Nephron (organoid): Measurements from ENCODE around the gene NAV3.

Experiments used
- H3K27ac Mint-ChIP-seq, 3 experiments: 2 replicates each; pipeline ENCODE4 v1.8.0; 2020; ENCODE audit warnings: mixed read lengths in 3 of 3, mild to moderate bottlenecking in 2 of 3, moderate library complexity in 1 of 3
- H3K27me3 Mint-ChIP-seq: 2 replicates; pipeline ENCODE4 v1.8.0; 2021; ENCODE audit warnings: low read depth, mild to moderate bottlenecking, moderate library complexity, mixed read lengths
- H3K36me3 Mint-ChIP-seq: 2 replicates; pipeline ENCODE4 v1.8.0; 2020; ENCODE audit warnings: low read depth, mixed read lengths
- H3K4me1 Mint-ChIP-seq: 2 replicates; pipeline ENCODE4 v1.8.0; 2020; ENCODE audit warnings: mixed read lengths
- H3K4me3 Mint-ChIP-seq, 3 experiments: 2 replicates each; pipeline ENCODE4 v1.8.0; 2020; ENCODE audit warnings: mild to moderate bottlenecking in 3 of 3, mixed read lengths in 3 of 3, moderate library complexity in 2 of 3
- H3K9me3 Mint-ChIP-seq: 2 replicates; pipeline ENCODE4 v1.8.0; 2020; ENCODE audit warnings: mixed read lengths
- CTCF ChIP-seq, 3 experiments: fragments of 200-600 bp; sonication (generic); IDR thresholded peaks; one replicate each; pipeline ENCODE4 v1.5.0; 2021; ENCODE audit warnings: antibody characterized with exemption in 3 of 3; ENCODE audit not compliant: unreplicated experiment in 3 of 3

Gene NAV3

GRCh38 chr12:77834618-77835017 is 3.9 kb downstream of the NAV3 start:
- H3K27me3 Mint-ChIP-seq, result peaks cover 4% of the 10 kb centered on the region
- H3K9me3 Mint-ChIP-seq, result no peaks in the 10 kb centered on the region
- TF ChIP-seq CTCF (IDR thresholded peaks at IDR 0.05; ENCODE audit: unreplicated experiment in 3 of 3), result no peak
- no peaks in the 10 kb centered on the region for H3K36me3 Mint-ChIP-seq
- peaks cover 73% of the 10 kb centered on the region for H3K4me1 Mint-ChIP-seq
- peak overlapping the region; percentile 59 to 98 (median 66) for H3K27ac Mint-ChIP-seq
- peak overlapping the region; percentile 41 to 67 (median 66) for H3K4me3 Mint-ChIP-seq

- peaks cover 60% of the 10 kb centered on the region for H3K4me1 Mint-ChIP-seq
- no peaks in the 10 kb centered on the region for H3K36me3 Mint-ChIP-seq
- H3K27me3 Mint-ChIP-seq, result peaks cover 2% of the 10 kb centered on the region
- peak overlapping the region; percentile 82 to 93 (median 91) for H3K27ac Mint-ChIP-seq
- no peak for TF ChIP-seq CTCF (IDR thresholded peaks at IDR 0.05; ENCODE audit: unreplicated experiment in 3 of 3)
- no peaks in the 10 kb centered on the region for H3K9me3 Mint-ChIP-seq
- H3K4me3 Mint-ChIP-seq, result peak overlapping the region; percentile 53 to 77 (median 61)
Measured at GRCh38 chr12:77835969-77836368, 5.3 kb downstream of the NAV3 start.

GRCh38 chr12:77837876-77838291 is 7.2 kb downstream of the NAV3 start:
- Mint-ChIP-seq H3K4me3 (peak overlapping the region in 2 of 3 experiments; percentile 58 to 59), H3K27me3 (no peaks in the 10 kb centered on the region), H3K4me1 (peaks cover 72% of the 10 kb centered on the region), H3K27ac (peak overlapping the region; percentile 86 to 96 (median 93)), H3K36me3 (no peaks in the 10 kb centered on the region), H3K9me3 (no peaks in the 10 kb centered on the region)
- TF ChIP-seq CTCF (IDR thresholded peaks at IDR 0.05; ENCODE audit: unreplicated experiment in 3 of 3), result no peak

- no peaks in the 10 kb centered on the region for H3K27me3 Mint-ChIP-seq
- H3K4me1 Mint-ChIP-seq, result peaks cover 53% of the 10 kb centered on the region
- H3K4me3 Mint-ChIP-seq, result no peak overlapping the region
- no peak for TF ChIP-seq CTCF (IDR thresholded peaks at IDR 0.05; ENCODE audit: unreplicated experiment in 3 of 3)
- H3K27ac Mint-ChIP-seq, result peak overlapping the region in 2 of 3 experiments; percentile 59 to 73
- H3K9me3 Mint-ChIP-seq, result no peaks in the 10 kb centered on the region
- H3K36me3 Mint-ChIP-seq, result peaks cover 3% of the 10 kb centered on the region
Measured at GRCh38 chr12:77841521-77841920, 10.8 kb downstream of the NAV3 start.

GRCh38 chr12:77842430-77842829 is 11.7 kb downstream of the NAV3 start:
- H3K4me1 Mint-ChIP-seq, result peaks cover 54% of the 10 kb centered on the region
- H3K36me3 Mint-ChIP-seq, result peaks cover 6% of the 10 kb centered on the region
- H3K27me3 Mint-ChIP-seq, result no peaks in the 10 kb centered on the region
- H3K27ac Mint-ChIP-seq, result peak overlapping the region in 2 of 3 experiments; percentile 59 to 73
- H3K4me3 Mint-ChIP-seq, result no peak overlapping the region
- TF ChIP-seq CTCF (IDR thresholded peaks at IDR 0.05; ENCODE audit: unreplicated experiment in 3 of 3), result no peak
- H3K9me3 Mint-ChIP-seq, result no peaks in the 10 kb centered on the region

- H3K36me3 Mint-ChIP-seq, result peaks cover 6% of the 10 kb centered on the region
- no peaks in the 10 kb centered on the region for H3K9me3 Mint-ChIP-seq
- H3K27ac Mint-ChIP-seq, result peak overlapping the region in 1 of 3 experiments; percentile 97
Measured at GRCh38 chr12:77845831-77846230, 15.1 kb downstream of the NAV3 start.

More at GRCh38 chr12:77845831-77846230, 15.1 kb downstream of the NAV3 start:
- H3K4me1 Mint-ChIP-seq, result peaks cover 65% of the 10 kb centered on the region
- no peak overlapping the region for H3K4me3 Mint-ChIP-seq
- no peaks in the 10 kb centered on the region for H3K27me3 Mint-ChIP-seq
- no peak for TF ChIP-seq CTCF (IDR thresholded peaks at IDR 0.05; ENCODE audit: unreplicated experiment in 3 of 3)
